Gastrocnemius medialis (tissue), 4 donors: Measurements from ENCODE around the gene CST6.

Experiments
- POLR2A ChIP-seq, 2 donors: fragments of 450-650 bp; IDR thresholded peaks; one replicate each; pipeline ENCODE4 v1.6.1; 2017; ENCODE audit warnings: antibody characterized with exemption in 2 of 2, mild to moderate bottlenecking in 2 of 2, moderate library complexity in 2 of 2
- TF ChIP-seq, protein P1 (sequence below), 5 experiments: fragments of 450-650 bp in 3 of 5; fragments of 200-600 bp in 2 of 5; sonication (generic) in 2 of 5; IDR thresholded peaks in 4 of 5; conservative IDR thresholded peaks in 1 of 5; 1 replicate in 4 of 5; 2 replicates in 1 of 5; pipeline ENCODE4 v1.5.1; 2016 to 2019; ENCODE audit warnings: antibody characterized with exemption in 5 of 5, mild to moderate bottlenecking in 3 of 5, moderate library complexity in 3 of 5

DNA sequence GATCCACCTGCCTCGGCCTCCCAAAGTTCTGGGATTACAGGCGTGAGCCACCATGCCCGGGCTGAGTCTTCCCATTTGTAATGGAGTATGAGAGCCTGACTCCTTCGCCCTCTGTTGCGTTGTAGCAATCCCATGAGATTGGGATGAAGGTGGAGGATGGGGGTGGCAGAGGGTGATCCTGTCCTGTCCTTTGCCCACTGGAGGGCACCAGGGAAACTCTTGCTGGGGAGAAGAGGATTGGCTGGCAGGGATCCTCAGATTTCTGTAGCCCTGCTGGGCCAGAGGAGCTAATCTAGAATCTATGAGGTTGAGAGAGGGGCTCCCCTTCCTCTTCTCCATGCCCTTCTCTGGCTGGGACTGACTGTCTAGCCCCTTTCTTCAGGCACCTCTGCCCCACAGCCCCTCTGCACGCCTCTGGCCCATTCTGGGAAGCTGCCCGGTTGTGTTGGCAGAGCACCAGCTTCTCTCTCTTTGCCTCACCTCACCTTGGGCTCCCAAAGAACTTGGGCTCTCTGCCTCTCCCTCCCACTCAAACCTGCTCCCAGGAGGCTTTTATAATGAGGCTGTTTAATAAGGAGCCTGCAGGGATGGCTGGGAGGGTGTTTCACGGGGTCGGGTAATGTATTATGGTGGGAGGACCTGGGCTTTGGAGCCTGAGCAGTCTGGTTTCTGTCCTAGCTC, 24.0 kb downstream of the CST6 start:
- TF ChIP-seq, protein P1, sequence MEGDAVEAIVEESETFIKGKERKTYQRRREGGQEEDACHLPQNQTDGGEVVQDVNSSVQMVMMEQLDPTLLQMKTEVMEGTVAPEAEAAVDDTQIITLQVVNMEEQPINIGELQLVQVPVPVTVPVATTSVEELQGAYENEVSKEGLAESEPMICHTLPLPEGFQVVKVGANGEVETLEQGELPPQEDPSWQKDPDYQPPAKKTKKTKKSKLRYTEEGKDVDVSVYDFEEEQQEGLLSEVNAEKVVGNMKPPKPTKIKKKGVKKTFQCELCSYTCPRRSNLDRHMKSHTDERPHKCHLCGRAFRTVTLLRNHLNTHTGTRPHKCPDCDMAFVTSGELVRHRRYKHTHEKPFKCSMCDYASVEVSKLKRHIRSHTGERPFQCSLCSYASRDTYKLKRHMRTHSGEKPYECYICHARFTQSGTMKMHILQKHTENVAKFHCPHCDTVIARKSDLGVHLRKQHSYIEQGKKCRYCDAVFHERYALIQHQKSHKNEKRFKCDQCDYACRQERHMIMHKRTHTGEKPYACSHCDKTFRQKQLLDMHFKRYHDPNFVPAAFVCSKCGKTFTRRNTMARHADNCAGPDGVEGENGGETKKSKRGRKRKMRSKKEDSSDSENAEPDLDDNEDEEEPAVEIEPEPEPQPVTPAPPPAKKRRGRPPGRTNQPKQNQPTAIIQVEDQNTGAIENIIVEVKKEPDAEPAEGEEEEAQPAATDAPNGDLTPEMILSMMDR (IDR thresholded peaks at IDR 0.05 in 4 of 5, conservative IDR thresholded peaks at IDR 0.05 in 1 of 5): no peak
- no peak for TF ChIP-seq POLR2A (IDR thresholded peaks at IDR 0.05)
